Epithelial cell of esophagus (primary cell): ENCODE results near the gene KRT85.

ENCODE experiments used
- DNase-seq: peaks from one replicate; pipeline ENCODE4 v3.0.0; 2010; ENCODE audit warnings: low read depth
- H3K4me3 ChIP-seq: 2 replicates; pipeline ENCODE4 v1.5.1; 2011; ENCODE audit warnings: mild to moderate bottlenecking, low read length, control low read depth
- CTCF ChIP-seq: IDR thresholded peaks from 2 replicates; pipeline ENCODE4 v1.5.1; 2011; ENCODE audit warnings: low read depth, mild to moderate bottlenecking, low read length, control low read depth, inconsistent platforms; ENCODE audit not compliant: insufficient read depth; ENCODE audit errors: missing control alignments

Gene KRT85

GRCh38 chr12:52310622-52311284, 56.5 kb downstream of the KRT85 start:
- no peak for TF ChIP-seq CTCF
- peak; percentile 42 for DNase-seq
- H3K4me3 ChIP-seq = no peak overlapping the region
